HUES6 (cell line): Measurements from ENCODE around the gene ZFYVE1.

Experiments used
- H3K27ac ChIP-seq: 2 replicates; pipeline ENCODE4 v1.7.0; 2013; ENCODE audit warnings: low read depth, mild to moderate bottlenecking, low read length, inconsistent platforms
- H3K27me3 ChIP-seq: 2 replicates; pipeline ENCODE4 v1.6.1; 2013; ENCODE audit warnings: low read length; ENCODE audit not compliant: control insufficient read depth, insufficient read depth
- H3K36me3 ChIP-seq: 2 replicates; pipeline ENCODE4 v1.6.1; 2013; ENCODE audit warnings: low read length; ENCODE audit not compliant: control insufficient read depth, insufficient read depth
- H3K4me1 ChIP-seq: 2 replicates; pipeline ENCODE4 v1.6.1; 2013; ENCODE audit warnings: low read length; ENCODE audit not compliant: control insufficient read depth, insufficient read depth
- H3K4me3 ChIP-seq: 2 replicates; pipeline ENCODE4 v1.5.1; 2013; ENCODE audit warnings: low read depth, low read length
- H3K9ac ChIP-seq: one replicate; pipeline ENCODE4 v1.6.1; 2013; ENCODE audit warnings: mild to moderate bottlenecking, low read length
- H3K9me3 ChIP-seq: 2 replicates; pipeline ENCODE4 v1.6.1; 2013; ENCODE audit warnings: low read depth, low read length; ENCODE audit not compliant: control insufficient read depth, insufficient read depth

ZFYVE1 gene

GRCh38 chr14:73003681-73004080 is 23.2 kb downstream of the ZFYVE1 start:
- H3K9ac ChIP-seq, result no peak overlapping the region
- H3K9me3 ChIP-seq, result no peaks in the 10 kb centered on the region
- H3K4me1 ChIP-seq, result peaks cover 6% of the 10 kb centered on the region; the same call in 1 of the 2 replicates
- no peaks in the 10 kb centered on the region for H3K27me3 ChIP-seq
- H3K27ac ChIP-seq, result no peak overlapping the region
- no peaks in the 10 kb centered on the region; the same call in 1 of the 2 replicates for H3K36me3 ChIP-seq
- H3K4me3 ChIP-seq, result no peak overlapping the region

- Histone ChIP-seq H3K36me3 (peaks cover 23% of the 10 kb centered on the region), H3K4me1 (peaks cover 6% of the 10 kb centered on the region; the same call in 1 of the 2 replicates), H3K27ac (no peak overlapping the region), H3K9ac (no peak overlapping the region), H3K4me3 (no peak overlapping the region), H3K27me3 (no peaks in the 10 kb centered on the region), H3K9me3 (no peaks in the 10 kb centered on the region)
These were observed 26.8 kb downstream of the ZFYVE1 start for GRCh38 chr14:73000073-73000472.

GRCh38 chr14:72999316-72999715 is 27.6 kb downstream of the ZFYVE1 start:
- Histone ChIP-seq H3K36me3 (peaks cover 23% of the 10 kb centered on the region), H3K9me3 (no peaks in the 10 kb centered on the region), H3K27ac (no peak overlapping the region), H3K27me3 (no peaks in the 10 kb centered on the region), H3K4me1 (peaks cover 6% of the 10 kb centered on the region; the same call in 1 of the 2 replicates), H3K9ac (no peak overlapping the region), H3K4me3 (no peak overlapping the region)

DNA sequence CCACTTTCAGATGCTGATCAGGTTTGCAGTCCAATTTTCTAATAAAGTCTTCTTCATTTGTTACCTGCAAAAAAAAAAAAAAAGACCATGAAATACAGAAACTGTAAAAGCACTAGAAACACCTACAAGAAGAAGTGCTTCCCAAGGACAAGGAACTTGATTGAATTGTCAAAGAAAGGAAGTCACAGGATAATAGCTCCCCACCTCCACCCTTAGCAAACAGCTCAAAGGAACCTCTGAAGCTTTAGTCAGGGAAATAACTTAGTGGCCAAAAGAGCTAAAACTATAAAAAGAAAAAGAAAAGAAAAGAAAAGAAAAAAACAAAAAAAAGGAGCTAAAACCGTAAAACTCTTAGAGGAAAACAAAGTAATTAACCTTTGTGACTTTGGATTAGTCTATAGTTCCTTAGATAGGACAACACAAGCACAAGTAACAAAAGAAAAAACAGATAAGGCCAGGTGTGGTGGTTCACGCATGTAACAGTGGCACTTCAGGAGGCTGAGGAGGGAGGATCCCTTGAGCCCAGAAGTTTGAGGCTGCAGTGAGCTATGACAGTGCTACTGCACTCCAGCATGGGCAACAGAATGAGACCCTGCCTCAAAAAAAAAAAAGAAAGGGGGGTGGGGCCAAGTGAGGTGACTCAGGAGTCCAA is 28.5 kb downstream of the ZFYVE1 start:
- Histone ChIP-seq H3K4me1 (peaks cover 6% of the 10 kb centered on the region; the same call in 1 of the 2 replicates), H3K9me3 (no peaks in the 10 kb centered on the region), H3K9ac (no peak overlapping the region), H3K27ac (no peak overlapping the region), H3K36me3 (peaks cover 23% of the 10 kb centered on the region), H3K27me3 (no peaks in the 10 kb centered on the region), H3K4me3 (no peak overlapping the region)

DNA sequence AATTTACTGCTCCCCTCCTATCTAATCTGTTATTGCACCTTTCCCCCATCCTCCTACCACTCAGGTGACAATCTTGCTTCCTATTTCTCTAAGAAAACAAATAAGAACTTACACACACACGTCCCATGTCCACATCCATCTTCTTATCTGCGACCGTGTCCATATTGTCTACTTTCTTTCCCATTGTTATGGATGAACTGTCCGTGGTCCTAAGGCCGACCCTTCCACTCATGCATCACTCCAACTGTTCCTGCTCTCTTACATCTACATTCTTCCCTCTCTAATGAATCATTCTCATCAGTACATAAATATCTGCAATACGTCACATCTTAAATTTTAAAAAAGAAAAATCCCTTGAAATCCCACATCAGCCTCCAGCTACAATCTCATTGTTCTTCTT is 30.0 kb downstream of the ZFYVE1 start:
- H3K27ac ChIP-seq, result no peak overlapping the region
- peaks cover 30% of the 10 kb centered on the region for H3K36me3 ChIP-seq
- no peak overlapping the region for H3K4me3 ChIP-seq
- H3K9ac ChIP-seq, result no peak overlapping the region
- H3K27me3 ChIP-seq, result no peaks in the 10 kb centered on the region
- H3K4me1 ChIP-seq, result peaks cover 6% of the 10 kb centered on the region; the same call in 1 of the 2 replicates
- no peaks in the 10 kb centered on the region for H3K9me3 ChIP-seq

GRCh38 chr14:72990171-72990570 is 36.7 kb downstream of the ZFYVE1 start:
- Histone ChIP-seq H3K4me3 (no peak overlapping the region), H3K27ac (no peak overlapping the region), H3K36me3 (peaks cover 7% of the 10 kb centered on the region), H3K9ac (no peak overlapping the region), H3K4me1 (no peaks in the 10 kb centered on the region), H3K9me3 (no peaks in the 10 kb centered on the region), H3K27me3 (no peaks in the 10 kb centered on the region)

DNA sequence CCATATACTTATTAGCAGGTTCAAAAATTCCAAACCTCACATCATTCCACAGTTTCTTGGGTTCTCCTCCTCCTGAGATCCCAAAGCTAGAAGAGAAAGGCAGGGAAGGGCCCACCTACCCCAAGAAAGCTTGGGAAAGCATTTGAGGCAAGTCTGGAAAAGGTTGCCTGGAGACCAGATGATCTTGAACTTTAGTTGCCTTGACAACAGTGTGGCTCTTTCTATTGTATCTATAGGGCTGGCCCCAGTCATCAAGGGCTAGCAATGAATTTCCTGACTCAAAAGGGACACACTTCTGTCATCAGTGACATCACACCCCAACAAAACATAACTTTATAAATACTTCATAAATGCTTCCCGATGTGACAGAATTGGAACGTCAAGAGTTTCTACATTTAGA is 40.0 kb downstream of the ZFYVE1 start:
- H3K9me3 ChIP-seq, result no peaks in the 10 kb centered on the region

DNA sequence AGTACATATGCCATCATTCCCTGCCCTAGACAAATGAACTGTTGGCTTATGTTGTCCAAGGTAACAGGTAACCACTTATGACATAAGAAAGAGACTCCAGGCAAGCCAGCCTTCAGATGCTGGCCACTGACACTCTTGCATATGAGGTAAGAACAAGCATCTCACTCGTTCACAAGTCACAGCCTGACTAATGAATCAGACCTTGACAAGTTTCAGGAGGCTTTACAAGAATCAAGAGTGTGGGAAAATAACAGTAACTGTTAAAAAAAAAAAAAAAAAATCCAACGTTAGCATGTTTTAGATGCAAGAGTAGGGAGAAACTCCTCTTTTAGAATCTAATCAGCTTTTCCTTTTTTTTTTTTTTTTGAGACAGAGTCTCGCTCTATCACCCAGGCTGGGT is 40.7 kb downstream of the ZFYVE1 start:
- H3K4me1 ChIP-seq, result no peaks in the 10 kb centered on the region
- no peaks in the 10 kb centered on the region for H3K27me3 ChIP-seq
- H3K4me3 ChIP-seq, result no peak overlapping the region
- no peak overlapping the region for H3K27ac ChIP-seq
- peaks cover 9% of the 10 kb centered on the region; the same call in 1 of the 2 replicates for H3K36me3 ChIP-seq
- H3K9ac ChIP-seq, result no peak overlapping the region
- no peaks in the 10 kb centered on the region for H3K9me3 ChIP-seq

More for the DNA sequence above, 40.0 kb downstream of the ZFYVE1 start:
- H3K27ac ChIP-seq, result no peak overlapping the region
- peaks cover 9% of the 10 kb centered on the region; the same call in 1 of the 2 replicates for H3K36me3 ChIP-seq
- H3K4me1 ChIP-seq, result no peaks in the 10 kb centered on the region
- no peak overlapping the region for H3K9ac ChIP-seq
- H3K27me3 ChIP-seq, result no peaks in the 10 kb centered on the region
- no peak overlapping the region for H3K4me3 ChIP-seq

DNA sequence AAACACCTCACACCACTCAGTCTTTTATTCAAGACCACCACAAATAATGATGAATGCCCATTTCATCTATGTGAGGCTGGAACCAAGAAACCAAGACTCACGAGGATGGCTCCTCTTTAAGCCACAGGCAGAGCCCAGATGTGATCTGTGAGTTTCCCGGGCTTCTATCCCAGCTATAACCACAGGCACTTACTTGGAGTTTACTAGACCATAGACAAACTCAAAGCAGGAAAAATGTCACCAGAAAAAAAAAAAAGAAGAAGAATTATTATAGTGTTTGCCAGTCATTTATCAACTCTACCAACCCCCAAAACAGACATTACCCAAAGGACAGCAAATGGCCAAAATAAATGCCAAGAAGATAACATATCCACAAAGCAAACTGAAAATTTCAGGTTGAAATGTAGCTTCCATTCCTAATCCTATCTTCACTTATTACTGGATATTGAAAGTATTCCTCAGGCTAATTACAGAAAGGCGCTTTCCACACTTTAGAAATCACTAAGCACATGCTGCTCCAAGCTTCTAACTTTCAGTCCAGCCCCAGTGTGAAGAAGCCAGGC is 44.7 kb downstream of the ZFYVE1 start:
- Histone ChIP-seq H3K9me3 (no peaks in the 10 kb centered on the region), H3K4me1 (peaks cover 4% of the 10 kb centered on the region), H3K9ac (no peak overlapping the region), H3K36me3 (peaks cover 22% of the 10 kb centered on the region), H3K4me3 (no peak overlapping the region), H3K27me3 (no peaks in the 10 kb centered on the region), H3K27ac (no peak overlapping the region)

DNA sequence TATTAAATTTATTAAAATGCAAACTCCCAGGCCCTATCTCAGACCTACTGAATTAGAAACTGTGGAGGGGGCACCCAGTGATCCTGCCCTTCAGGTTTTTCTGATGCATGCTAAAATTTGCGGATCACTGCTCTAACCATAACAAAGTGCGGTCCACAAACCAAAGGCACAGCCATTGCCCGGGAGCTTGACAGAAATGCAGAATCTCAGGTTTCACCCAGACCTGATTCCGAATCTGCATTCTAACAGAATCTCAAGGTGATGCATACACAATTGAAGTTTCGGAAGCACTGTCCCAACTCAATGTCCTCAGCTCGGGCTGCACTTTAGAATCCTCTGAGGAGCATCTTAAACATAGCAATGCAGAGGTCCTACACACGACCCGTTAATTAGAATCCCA is 46.0 kb downstream of the ZFYVE1 start:
- Histone ChIP-seq H3K27ac (no peak overlapping the region), H3K9ac (no peak overlapping the region), H3K27me3 (no peaks in the 10 kb centered on the region), H3K36me3 (peaks cover 25% of the 10 kb centered on the region), H3K4me3 (no peak overlapping the region), H3K9me3 (no peaks in the 10 kb centered on the region), H3K4me1 (peaks cover 4% of the 10 kb centered on the region)

DNA sequence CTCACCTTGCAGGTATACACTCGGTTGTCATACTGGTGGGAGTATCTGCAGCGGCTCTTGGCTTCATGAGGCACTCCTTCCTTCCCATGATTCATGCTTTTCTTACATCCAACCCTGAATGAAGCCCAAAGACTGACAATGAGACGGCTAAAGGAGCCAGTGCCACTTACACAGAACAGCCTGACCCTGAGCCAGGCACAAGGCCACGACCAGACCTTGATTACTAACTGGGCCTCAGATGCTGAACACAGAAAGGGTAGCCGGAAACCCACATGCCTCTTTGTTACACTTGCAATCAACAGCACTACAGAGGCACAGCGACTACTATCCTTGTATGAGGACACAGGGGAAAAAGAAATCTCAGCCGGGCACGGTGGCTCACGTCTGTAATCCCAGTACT is 48.0 kb downstream of the ZFYVE1 start:
- Histone ChIP-seq H3K4me3 (no peak overlapping the region), H3K9ac (no peak overlapping the region), H3K27ac (no peak overlapping the region), H3K27me3 (no peaks in the 10 kb centered on the region), H3K36me3 (peaks cover 37% of the 10 kb centered on the region), H3K9me3 (no peaks in the 10 kb centered on the region), H3K4me1 (peaks cover 4% of the 10 kb centered on the region)
